ENCODE results near the gene GALNT12.

GRCh38 chr9:98892288-98892687, 84.8 kb downstream of the GALNT12 start:
- TF ChIP-seq POLR2A (IDR thresholded peaks at IDR 0.05; ENCODE audit: low read depth) (no peak), CTCF (IDR thresholded peaks at IDR 0.05) (no peak)
